Spleen (tissue), 7 donors: ENCODE data around the gene SLC4A2.
A peak's percentile ranks its signal among the peaks of the same experiment; 100 is the strongest.

ENCODE experiments used
- POLR2A ChIP-seq, 3 donors: fragments of 450-650 bp; IDR thresholded peaks; one replicate each; pipeline ENCODE4 v1.5.1; 2017; ENCODE audit warnings: antibody characterized with exemption in 3 of 3, mild to moderate bottlenecking in 1 of 3
- TF ChIP-seq, protein P1 (sequence below), 11 experiments: fragments of 200-600 bp in 7 of 11; fragments of 450-650 bp in 4 of 11; sonication (generic) in 4 of 11; IDR thresholded peaks in 8 of 11; conservative IDR thresholded peaks in 3 of 11; 1 replicate in 7 of 11; 2 replicates in 4 of 11; pipeline versions ENCODE4 v1.4.0 to v1.8.0; 2016 to 2021; ENCODE audit warnings: antibody characterized with exemption in 11 of 11, inconsistent platforms in 4 of 11, mild to moderate bottlenecking in 1 of 11
- donor health status: DM: no; HTN: no; CAD: no; lungs with moderate emphysema.
- donor health status: DM: no; HTN: no; CAD: no.
- donor health status: DM: no; HTN: no; CAD: no.

DNA sequence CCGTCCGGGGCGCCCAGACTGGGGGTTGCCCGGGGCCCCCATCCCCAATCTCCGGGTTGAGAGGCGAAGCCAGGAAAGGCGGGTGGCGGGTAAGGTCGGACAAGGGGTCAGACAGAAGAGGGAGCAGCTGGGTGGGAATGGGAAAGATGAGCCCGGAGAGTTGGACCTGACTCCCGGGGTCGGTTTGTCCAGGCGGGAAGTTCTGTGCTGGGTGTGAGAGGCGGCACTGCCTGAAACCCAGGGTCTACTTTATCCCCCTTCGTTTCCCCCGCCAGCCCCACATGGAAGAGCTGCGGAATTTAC lies 675 bp downstream of the SLC4A2 start:
- TF ChIP-seq, protein P1, sequence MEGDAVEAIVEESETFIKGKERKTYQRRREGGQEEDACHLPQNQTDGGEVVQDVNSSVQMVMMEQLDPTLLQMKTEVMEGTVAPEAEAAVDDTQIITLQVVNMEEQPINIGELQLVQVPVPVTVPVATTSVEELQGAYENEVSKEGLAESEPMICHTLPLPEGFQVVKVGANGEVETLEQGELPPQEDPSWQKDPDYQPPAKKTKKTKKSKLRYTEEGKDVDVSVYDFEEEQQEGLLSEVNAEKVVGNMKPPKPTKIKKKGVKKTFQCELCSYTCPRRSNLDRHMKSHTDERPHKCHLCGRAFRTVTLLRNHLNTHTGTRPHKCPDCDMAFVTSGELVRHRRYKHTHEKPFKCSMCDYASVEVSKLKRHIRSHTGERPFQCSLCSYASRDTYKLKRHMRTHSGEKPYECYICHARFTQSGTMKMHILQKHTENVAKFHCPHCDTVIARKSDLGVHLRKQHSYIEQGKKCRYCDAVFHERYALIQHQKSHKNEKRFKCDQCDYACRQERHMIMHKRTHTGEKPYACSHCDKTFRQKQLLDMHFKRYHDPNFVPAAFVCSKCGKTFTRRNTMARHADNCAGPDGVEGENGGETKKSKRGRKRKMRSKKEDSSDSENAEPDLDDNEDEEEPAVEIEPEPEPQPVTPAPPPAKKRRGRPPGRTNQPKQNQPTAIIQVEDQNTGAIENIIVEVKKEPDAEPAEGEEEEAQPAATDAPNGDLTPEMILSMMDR (IDR thresholded peaks at IDR 0.05 in 8 of 11, conservative IDR thresholded peaks at IDR 0.05 in 3 of 11), result peak in 1 of 11 experiments; percentile 8
- no peak for TF ChIP-seq POLR2A (IDR thresholded peaks at IDR 0.05)
